Measurements from ENCODE around the gene TIMM22.
A peak's percentile ranks its signal among the peaks of the same experiment; 100 is the strongest.
"Not testable (repeated sequence)": the region's sequence is repeated elsewhere in the genome, so short reads cannot be mapped to it uniquely, and the experiment has no call there.

TIMM22 gene

DNA sequence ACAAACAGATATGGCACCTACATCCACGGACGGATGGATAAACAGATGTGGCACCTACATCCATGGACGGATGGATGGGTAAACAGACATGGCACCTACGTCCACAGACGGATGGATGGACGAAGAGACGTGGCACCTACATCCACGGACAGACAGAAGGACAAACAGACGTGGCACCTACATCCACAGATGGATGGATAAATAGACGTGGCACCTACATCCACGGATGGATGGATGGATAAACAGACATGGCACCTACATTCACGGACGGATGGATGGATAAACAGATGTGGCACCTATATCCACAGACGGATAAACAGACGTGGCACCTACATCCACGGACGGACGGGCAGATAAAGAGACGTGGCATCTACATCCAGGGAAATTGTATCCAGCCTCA lies 45.6 kb downstream of the TIMM22 start:
- no peak for DNase-seq

DNA sequence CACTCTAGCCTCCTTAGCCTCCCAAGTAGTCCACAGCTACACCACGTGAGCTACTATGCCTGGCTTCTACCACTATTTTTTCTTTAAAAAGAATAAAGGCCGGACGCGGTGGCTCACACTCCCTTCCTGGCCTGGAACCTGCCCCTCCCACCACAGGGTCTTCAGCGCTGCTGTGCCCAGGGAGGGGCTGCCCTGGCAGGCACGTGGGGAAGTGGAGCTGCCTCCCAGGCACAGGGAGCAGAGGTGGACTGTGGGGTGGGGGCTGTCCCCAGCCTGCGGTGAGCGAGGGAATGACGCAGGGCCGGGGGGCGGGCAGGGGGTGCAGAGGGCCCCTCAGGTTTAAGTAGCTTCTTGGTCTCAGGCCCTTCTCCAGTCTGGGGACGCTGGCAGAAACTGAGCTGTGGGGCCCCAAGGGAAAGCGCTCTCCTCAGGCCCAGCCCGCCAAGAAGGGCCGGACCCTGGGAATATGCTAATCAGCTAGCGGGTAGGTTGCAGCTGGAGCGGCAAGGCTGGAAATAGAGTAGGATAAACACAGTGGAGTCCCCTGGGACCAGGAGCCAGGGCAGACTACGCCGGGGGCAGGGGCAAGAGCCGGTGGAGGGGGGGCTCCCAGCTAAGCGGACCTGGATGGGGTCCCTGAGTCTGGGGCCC lies 46.8 kb downstream of the TIMM22 start:
- no peak for DNase-seq

DNA sequence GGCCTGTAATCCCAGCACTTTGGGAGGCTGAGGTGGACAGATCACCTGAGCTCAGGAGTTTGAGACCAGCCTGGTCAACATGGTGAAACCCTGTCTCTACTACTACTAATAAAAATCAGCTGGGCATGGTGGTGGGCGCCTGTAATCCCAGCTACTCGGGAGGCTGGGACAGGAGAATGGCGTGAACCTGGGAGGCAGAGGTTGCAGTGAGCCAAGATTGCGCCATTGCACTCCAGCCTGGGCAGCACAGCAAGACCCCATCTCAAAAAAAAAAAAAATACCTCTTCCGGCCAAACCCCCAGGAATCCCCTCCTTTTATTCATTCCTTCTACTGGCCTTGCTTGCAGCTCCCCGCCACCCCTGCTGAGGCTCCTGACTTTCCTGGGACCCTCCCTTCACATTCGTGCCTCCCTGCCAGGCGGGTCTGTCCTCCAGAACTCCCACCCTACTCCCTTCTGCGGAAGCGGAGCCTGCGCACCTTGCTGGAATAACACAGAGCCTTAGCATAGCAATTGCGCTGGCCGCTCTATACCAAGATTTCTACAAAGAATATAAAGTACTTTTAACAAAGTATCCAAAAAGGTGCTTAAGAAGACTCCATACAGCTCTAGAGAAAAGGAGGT lies 47.6 kb downstream of the TIMM22 start:
- not testable (repeated sequence) for DNase-seq

DNA sequence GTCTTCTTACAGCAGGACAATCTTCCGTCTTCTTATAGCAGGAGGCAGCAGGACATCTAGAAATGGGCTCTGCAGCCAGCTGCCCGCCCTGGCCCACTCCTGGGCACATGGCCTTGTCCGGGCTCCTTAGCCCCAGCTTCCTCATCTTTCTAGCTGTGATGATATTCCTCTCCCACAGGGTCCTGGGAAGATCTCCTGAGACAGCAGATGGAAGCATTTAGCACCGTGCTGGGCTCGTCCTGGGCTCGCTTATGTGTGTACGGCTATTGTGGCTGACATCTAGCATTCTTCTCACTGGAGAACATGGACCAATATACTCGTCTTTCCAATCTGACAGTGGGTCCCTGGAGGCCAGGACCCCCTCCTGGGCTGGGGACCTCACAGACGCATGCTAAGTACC lies 48.5 kb downstream of the TIMM22 start:
- DNase-seq: no peak

DNA sequence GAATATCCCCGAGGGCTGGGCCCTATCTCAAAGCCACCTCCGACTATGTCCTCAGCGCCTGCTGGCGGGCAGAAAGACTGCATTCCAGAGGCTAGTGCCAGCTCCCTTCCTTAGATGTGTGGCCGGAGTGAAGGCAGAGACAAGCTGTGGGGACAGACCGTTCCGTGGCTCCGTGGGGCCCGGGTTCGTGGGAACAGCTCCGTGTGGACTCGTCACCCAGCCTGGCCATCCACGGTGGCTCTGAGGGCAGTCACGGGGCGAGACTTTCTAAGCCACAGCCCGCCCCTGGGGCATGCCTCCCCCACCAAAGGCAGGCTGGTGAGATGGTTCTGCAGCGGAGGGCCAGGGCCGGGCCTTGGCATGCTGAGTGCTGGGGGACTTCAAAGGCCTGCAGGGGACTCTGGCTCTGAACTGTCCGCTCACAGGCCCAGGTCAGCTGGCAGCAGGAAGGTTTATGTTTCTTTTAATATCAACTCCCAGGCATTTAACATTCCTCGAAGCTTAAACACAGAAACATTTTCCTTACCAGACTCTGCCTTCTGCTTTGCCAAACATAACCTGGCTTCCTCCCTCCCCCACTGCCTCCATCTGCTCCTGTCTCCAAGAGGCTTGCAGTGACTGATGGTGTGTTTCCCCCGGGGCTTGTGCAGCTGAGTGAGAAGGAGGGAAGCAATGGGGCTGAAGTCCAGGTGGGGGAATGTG lies 50.4 kb downstream of the TIMM22 start:
- peak; percentile 67 for DNase-seq

DNA sequence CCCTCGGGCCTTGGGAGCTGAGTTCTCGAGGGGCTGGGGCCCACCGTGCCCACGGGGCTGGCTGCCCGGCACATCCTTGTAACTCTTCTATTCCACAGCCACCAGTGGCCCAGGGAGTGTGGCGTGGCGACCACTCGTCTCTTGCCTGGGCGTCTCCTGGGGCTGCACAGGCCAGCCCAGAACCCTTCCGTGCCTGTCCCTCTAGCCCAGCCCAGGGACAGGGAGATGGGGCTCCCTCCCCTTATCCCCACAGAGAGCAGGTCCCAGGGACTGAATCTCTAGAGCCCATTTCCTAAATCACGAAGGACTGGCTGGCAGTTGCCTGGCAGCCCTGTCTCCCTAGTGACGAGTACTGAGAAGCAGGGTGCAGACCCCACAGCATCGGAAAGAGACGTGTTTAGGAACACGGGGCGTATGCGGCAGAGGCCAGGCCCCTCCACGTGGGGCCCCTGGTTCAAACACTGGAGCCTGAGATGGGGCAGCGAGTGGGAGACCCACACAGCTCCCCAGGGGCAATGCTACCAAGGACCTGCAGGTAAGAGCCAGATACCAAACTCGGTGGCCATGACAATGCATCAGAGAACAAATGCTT lies 51.0 kb downstream of the TIMM22 start:
- no peak for DNase-seq

DNA sequence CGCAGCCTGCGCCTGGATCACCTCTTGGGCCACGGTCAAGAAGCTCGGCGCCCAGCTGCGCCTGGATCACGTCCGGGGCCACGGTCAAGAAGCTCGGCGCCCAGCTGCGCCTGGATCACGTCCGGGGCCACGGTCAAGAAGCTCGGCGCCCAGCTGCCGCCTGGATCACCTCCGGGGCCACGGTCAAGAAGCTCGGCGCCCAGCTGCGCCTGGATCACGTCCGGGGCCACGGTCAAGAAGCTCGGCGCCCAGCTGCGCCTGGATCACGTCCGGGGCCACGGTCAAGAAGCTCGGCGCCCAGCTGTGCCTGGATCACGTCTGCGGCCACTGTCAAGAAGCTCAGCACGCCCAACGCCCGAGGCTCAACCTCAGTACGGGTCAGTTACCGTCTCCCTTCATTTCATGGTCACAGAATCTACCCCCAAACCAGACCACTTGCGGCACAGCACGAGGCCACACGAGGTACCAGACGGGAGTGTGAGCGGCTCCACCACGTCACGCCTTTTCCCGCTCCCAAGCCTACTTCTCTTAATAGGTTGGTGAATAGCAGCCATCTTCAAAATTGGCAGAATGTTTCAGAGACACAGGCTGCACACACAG lies 51.7 kb downstream of the TIMM22 start:
- DNase-seq: not testable (repeated sequence)

DNA sequence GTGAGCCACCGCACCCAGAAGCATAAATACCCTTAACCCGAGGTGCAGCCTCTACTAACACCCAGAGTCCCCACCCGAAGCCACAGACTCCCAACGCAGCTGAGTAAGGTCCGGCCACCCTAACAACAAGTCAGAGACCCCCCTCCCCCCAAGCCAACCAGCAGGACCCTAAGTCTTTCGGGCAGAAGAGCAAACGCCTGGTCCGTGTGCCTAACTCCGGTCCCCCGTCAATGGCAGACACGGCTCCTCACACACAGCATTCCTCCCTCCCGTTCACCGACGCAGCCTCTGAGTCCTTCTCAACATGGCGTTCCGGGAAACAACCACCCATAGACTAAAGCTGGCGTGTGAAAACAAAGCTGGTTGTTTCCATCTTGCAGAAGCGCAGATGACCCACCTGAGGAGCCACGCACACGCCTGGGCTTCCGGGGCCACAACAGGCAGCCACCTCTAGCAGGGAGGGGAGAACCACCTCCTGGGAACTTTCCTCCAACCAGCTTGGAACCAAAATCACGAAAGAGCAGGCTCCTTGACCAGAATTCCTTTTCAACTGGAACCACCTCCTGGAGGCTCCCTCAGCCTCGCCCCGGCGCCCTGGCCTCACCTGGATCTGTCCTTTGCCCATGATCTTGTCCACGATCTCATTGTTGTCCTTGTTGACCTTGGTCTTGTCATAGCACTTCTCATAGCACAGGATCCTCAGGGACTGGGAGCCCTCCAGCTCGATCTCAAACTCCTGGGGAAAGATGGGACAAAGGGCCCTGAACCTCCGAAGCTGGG lies 52.7 kb downstream of the TIMM22 start:
- no peak for DNase-seq

DNA sequence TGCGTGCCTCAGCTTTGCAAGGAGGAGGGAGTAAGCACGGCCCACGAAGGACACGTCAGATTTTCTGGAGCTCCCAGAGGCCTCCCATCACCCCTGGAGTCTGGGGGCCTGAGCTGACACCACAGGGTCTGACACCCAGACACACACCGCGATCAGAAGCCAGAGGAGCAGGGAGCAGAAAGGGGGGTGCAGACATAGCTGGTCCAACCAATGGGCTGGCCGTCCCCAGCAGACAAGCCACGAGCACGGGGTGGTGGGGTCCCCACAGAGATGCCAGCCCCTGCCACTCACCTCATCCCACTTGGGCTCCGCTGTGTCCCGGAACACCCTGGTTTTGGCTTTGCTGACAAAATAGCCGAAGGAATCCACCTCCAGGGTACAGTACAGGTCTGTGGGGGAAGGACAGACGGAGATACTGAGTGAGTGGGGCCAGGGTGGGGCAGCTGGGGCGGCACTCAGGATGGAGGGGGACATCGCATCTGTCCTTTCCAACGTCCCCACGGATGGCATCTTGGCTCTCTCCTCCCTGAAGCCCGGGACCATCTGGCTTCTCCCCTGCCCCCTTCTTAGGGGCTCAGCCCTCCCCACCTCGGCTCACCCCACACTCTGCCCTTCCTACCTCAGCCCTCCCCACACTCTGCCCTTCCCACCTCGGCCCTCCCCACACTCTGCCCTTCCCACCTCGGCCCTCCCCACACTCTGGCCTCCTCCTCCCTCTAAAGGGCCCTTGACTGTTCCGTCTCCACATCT lies 53.5 kb downstream of the TIMM22 start:
- no peak for DNase-seq

DNA sequence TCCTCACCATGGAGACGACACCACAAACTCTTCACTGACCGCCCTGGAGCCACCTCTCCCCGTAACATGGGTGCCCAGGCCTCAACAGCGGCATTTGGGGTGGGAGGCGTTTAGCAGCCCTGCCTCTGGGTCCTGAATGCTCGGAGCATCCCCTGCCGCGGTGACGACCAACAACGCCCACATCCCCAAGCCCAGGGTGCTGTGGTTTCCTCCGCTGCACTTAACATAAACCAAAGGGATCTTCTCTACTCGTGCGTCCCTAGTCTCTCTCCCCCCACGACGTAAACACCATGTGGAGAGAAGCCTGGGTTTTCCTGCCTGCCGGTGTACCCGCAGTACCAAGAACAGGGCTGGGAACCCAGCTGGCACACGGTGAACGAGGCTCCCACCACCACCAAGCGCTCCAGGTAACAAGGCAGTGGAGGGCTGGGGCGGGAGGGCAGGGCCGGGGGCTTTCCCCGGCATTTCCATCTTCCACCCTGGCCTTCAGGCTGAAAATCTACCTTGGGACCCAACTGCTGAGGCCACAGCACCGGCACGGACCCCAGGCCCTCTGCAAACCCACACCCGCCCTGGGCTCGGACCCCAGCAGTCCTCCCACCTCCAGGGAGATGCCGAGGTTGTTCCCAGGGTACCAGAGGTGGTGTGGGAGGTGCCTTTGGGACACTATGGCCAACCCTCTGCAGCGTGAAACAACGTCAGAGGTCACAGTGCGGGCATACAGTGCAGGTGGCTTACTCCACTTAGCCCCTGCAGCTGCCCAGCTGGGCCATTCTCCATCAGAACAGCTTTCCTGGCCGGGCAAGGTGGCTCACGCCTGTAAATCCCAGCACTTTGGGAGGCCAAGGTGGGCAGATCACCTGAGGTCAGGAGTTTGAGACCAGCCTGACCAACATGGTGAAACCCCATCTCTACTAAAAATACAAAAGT lies 54.3 kb downstream of the TIMM22 start:
- DNase-seq: no peak

Measured in NCI-H1694 (cell line).